RKO (cell line): ENCODE results near the gene PPP1R17.
A peak's percentile ranks its signal among the peaks of the same experiment; 100 is the strongest.

Experiments used
- DNase-seq: peaks from one replicate; pipeline ENCODE4 v3.0.0-alpha.2; 2016; ENCODE audit warnings: low spot score

PPP1R17 gene

DNA sequence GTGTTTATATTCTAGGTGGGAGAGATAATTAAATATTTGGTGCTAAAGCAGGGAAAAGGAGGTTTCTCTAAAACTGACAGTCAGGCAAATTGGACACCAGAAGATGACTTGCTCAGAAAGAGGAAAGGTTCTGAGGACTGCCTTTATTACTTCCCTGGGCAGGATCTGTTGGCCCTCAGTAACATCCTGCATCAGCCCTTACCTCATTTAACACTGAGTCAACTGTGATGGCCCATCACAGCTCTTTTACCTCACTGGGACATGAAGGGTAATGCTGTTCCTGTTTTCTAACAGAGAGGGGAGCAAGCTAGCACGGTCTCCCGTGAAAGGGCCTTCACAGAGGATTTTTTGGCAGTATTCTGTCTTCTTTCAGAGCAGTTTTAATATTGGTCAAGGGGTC is 12.0 kb downstream of the PPP1R17 start:
- no peak for DNase-seq

DNA sequence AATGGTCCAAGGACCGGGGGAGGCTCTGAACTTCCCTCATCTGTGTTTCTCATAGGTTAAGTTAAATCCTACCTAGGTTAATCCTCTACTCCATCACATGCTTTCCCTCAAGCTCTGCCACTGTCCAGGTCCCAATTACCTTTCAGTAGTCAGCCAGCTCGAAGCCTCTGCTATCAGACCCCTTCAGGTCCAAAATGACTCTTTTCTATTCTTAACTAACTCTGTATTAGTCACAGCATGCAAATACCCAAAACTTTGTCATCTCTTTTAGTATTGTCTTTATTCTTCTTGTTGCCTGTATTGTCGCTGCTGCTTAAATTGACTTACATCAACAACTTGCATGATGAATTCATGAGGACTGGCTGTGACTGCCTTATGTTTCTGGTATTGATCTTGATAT is 15.3 kb downstream of the PPP1R17 start:
- DNase-seq: no peak

DNA sequence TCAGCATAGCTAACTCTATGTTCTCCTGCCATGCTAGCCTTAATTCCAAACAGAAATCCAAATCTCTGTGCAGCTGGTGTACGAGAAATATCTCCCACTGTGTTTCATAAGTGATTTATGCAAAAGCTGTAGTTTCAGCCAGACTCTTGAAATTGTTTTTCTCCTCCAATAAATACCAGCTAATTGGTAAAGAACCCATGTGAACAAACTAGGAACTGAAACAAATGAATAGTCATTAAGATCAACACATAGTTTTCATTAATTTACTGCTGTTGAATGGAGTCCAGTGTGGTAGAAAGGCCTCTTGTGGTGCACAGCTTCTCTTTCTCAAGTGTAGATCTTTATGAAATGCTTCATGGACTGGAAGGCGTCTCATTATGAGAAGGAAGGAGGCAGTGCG is 18.4 kb downstream of the PPP1R17 start:
- DNase-seq: no peak

DNA sequence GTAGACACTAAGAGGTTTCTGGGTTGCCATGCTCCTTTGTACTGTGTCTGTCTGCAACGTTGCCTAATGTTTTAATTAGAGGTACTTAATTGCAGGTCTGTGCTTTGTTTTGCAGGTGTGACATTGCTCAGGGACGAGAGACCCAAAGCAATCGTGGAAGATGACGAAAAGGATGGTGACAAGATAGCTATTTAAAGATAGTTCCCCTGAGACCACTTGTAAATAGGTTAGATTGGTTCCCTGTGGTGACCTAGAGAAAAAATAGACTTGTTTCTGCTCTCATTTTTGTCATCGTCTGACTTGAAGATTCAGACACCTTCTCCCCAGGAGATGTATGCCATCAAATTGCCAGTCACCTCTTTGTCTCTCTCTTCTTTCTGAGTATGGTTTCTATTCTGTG is 20.1 kb downstream of the PPP1R17 start:
- no peak for DNase-seq

DNA sequence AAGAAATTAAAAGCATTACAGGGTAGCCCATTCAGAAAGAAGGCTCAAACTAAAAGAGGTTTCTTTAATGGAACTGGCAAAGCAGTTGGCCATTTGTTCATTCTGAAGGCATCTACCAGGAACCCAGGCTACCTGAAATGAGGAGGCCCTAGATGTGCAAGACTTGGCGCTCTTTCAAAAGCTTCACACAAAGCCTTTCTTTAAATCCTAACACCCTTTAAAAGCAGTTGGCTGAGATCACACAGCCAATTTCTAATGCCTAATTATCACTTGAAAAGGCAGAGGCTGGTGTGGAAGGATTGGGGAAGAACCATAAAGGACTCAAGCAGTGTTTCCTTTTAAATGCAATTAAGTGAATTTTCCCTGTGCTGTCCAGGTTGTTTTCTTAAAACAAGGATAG is 23.2 kb downstream of the PPP1R17 start:
- no peak for DNase-seq

DNA sequence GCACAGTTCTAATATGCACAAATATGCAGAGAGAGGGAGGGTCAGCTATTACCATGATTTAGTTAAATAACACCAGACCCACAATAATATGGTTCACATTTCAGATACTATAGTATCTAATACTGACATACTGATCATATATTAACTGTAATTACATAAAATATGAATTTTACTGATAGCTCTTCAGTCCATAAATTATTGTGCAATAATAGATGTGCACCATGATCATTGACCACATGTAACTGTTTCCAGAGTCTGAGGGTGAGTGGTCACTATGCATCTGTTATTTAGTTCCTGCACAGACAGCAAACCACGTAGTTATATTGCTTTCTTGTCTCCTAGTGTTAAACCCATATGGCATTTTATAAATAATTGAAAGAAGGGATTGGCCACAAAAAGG is 29.3 kb downstream of the PPP1R17 start:
- DNase-seq: no peak

DNA sequence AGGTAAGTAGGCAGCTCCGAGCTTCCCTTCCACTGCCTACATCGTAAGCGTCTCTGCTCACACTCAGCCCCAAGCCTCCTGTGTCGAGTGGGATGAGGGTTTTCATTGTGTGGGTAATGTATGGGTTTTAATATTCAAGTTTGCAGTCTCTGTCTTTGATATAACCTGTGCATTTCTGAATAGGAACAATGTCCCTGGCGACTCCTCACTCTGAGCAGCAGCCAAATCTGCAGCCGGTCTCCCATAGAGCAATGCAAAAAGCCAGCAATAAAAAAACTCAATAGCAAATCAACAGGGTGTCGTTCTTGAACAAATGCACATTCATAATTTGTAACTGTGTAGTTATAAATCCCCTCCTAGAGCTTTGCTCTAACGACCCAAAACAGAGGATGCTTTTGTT is 33.4 kb downstream of the PPP1R17 start:
- DNase-seq: no peak

DNA sequence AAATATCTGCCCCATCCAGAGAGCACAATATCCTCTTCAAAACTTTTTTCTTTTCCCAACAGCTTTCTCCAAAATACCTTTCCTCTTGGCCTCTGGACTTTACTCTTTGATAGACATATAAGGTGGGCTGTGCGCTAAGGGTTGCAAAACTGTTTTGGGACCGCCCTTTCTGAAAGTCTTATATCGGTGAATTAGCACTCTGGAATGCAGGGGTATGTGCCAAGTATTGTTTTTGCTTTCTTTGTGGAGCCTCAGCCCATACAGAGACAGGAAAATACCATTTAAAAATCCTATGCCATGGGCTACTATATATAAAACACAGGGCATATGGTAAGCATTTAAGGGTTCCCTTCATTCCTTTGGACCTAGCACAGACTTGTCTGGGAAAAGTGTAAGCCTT is 37.7 kb downstream of the PPP1R17 start:
- no peak for DNase-seq

DNA sequence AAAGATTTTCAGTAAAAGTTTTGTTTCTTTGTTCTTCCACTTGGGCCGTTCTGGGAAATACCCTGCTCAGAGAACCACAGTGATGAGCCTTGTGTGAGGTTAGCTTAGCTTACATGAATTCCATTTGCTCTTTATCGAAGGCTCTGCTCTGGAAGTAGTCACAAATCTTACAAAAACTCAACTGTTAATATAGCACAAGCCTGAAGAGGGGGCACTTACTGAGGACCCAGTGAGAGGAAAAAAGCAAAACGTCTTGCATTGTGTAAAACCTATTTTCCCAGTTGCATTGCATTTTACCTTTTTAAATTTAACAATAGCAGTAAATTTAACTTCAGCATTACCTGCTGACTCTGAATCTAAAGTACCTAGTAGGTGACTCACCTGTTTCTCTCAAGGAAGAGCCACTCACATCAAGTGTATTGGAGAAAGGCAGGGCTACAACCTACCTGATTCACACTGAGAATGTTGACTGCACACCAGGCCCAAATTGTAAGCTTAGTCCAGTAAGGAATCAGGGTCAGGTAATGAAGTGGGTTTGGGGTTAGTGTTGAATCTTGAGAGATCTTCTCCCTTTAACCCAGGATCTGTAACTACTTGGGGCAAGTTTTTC is 42.3 kb downstream of the PPP1R17 start:
- no peak for DNase-seq

DNA sequence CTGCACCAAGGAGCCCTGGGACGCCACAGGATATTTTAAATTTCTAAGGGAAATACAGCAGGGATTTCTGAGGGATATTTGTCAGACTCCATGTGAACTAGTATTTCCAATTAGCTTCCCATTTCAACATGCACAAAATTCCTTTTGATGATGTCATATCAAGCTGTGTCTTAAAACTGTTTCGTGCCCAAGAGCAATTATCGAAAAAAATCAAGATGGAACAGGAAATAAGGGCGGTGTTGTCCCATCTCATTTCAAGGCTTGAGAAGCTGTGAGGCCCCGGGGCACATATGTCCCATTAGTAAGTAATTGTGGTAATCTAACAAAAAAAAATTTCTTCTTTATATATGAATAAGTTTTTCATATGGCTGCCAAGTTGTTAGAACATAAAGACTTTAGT is 47.4 kb downstream of the PPP1R17 start:
- no peak for DNase-seq

DNA sequence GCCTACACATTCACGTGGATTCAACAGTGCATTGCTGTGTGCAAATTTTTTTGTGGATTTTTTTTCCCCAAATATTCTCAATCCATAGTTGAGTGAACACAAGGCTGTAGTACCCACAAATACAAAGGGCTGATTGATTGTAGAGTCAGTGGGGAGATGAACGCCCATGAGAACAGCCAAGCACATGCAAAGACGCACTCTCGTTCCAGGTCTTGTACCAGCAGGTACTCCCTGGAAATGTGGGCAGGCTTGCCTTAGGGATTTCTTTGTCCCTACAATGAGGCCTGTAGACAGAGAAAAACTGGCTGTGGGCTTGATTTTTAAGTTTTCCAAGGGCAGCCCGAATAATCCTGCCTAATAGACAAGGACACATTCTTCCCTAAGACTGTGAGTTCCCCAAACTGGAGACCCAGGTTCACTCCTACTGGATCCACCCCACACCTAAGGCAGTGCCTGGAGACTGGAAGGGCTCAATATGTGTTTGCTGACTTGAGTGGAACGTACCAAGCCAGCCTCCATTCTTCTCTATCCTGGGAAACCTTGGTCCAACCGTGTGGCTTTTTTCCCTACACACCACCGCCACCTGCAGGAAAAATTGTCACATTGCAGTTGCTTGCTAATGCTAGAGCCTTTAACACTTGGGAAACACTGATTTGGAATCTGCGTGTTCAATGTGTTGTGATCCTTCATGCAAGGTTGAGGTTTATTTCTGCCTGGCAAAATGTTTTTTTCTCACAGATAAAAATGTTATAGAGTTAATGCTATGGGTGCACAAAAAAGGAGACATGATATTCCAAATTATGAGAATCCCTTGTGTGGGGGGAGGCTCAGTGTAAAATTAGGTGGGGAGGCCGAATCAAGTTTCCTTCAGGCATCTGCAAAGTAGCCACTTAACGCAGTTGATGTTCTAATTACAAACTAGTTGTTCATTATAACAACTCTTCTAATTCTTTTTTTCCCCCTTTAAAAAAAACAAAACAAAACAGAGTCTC is 49.3 kb downstream of the PPP1R17 start:
- DNase-seq: peak; percentile 55

DNA sequence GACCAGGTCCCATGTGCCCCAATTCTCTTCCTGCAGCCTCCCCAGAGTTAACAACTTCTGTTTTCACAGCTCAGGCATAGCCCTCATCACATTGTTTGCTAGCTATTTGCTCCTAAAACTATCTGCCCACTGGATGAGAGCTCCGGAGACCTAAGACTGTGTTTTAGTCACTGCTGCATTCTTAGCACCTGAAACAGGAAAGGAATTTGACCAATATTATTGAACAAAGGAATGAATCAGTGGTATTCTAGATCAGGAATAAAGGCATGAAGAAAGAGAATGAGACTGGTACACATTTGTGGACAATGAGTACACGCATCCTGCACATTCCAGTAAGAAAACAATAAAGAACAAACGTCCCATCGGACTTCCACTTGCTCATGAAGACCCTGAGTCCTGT is 54.8 kb downstream of the PPP1R17 start:
- no peak for DNase-seq

DNA sequence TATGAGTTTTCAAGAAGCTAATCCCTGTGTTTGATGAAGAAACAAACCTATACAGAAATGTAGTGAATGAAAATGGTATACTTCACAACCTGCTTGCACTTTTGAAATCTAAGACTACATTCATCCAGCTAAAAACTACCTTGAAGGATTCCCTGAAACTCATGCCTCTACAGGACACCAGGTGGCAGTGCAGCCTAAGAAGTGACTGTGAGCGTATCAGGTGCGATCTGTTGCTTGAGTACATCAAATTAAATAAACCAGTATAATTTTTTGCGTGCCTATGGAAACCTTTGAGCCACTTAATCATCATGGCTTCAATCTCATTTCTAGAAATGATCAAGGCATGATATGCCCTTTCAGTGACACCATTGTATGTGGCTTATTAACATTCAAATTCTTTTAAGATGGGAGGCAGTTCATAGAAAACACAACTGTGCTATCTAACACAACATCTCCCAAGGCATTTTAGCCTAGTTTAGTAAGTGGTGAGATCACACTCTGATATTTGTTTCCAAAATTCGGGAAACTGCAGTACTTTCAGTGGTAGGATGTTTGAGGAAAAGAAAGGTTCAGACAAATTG is 57.4 kb downstream of the PPP1R17 start:
- DNase-seq: peak; percentile 59

DNA sequence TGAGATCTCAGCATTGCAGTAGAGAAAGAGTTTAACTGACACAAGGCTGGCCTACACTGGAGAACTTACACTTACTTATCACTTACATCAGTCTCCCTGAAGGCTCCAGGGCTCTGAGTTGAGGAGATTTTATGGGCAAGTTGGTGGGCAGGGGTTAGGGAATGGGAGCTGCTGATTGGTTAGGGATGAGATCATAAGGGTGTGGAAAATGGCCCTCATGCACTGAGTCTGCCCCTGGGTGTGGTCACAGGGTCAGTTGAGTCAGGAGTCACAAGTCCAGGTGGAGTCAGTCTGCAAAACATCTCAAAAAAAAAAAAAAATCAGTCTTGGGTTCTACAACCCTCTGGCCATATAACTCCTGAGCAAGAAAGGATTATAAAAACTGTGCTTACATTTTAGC is 60.5 kb downstream of the PPP1R17 start:
- DNase-seq: peak; percentile 15

DNA sequence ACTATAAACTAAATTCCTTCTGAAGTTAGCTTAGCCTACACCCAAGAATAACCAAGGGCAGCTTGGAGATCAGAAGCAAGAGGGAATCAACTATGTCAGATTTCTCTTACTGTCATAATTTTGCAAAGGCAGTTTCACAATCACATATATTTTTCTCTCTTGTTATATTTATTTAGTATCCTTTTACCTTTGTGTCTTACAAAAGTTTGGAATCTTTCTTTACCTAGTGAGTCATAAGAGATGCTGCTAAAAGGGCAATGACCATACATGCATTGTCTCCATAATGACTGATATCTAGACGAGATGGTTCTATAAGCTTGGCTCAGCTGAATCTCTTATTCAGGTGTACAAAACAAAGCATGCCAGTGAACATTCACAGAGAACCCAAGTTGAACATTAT is 61.1 kb downstream of the PPP1R17 start:
- no peak for DNase-seq

DNA sequence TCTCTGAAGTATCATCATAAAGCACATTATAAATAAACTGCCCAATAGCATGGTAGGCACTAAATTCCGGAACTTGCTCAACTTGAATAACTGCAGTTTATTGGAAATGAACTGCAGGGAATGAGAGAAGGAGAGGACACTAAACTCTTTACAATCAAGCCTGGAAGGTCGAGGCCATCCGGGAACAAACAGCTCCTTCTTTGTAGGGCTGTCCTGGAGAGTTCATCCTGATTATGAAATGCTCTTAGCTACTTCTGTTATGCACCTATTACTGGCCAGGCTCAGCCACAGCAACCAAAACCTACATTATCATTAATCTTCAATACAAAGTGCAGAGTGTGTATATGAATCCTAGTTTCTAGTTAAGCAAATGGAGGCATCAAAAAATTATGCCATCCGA is 64.7 kb downstream of the PPP1R17 start:
- DNase-seq: no peak
